K562 (cell line): ENCODE data around the gene MBD4. TPM values are rescaled to one million over a fixed set of nuclear protein-coding genes. Genes with fewer than 3 reads are reported as not detected.

Experiments used
- ATAC-seq: fragments of 200-7000 bp; cut with Tn5 transposase; 3 replicates; pipeline ENCODE4 v1.9.1; 2020; ENCODE audit warnings: moderate library complexity
- BruUV-seq: library from RNA; stranded (reverse); fragments of 400-500 nt; replicated peaks from 2 replicates; lab custom pipeline; 2021; lab: Mats Ljungman, UMichigan
- CTCF ChIA-PET: fragments of 300-600 bp; formaldehyde crosslinking; extraction: SDS; loops from one replicate; lab custom pipeline; 2021; ENCODE audit warnings: low intra/inter-chr PET ratio; lab: Yijun Ruan, JAX
- POLR2A ChIA-PET: fragments of 300-600, 350-650 bp; sonication (Branson Sonifier 250); formaldehyde crosslinking; extraction: SDS; loops from one replicate; lab custom pipeline; 2021; ENCODE audit warnings: antibody characterized with exemption, inconsistent platforms; lab: Yijun Ruan, JAX
- DNase-seq, 4 experiments: peaks; one replicate each; pipeline versions ENCODE4 v3.0.0 to v3.0.0-alpha.2; 2011 to 2018; ENCODE audit warnings: low spot score in 3 of 4, mixed read lengths in 3 of 4; ENCODE audit errors: extremely low read depth in 1 of 4
- FAIRE-seq: peaks from 2 replicates; lab custom pipeline; 2011; peaks lifted over from hg19 to GRCh38; lab: Jason Lieb, UNC
- H2AFZ ChIP-seq: 2 replicates; pipeline ENCODE4 v1.6.0; 2011; ENCODE audit warnings: low read depth, low read length, control low read depth, inconsistent platforms
- H3K27ac ChIP-seq: fragments of 200-600 bp; 3 replicates; pipeline ENCODE4 v1.8.0; 2011; ENCODE audit warnings: low read depth, mild to moderate bottlenecking, control low read depth, inconsistent platforms, low read length, moderate library complexity, mixed read lengths; ENCODE audit errors: extremely low read depth
- H3K27me3 ChIP-seq, 2 experiments: fragments of 300-600 bp in 1 of 2; 2 replicates in 1 of 2; 3 replicates in 1 of 2; pipeline versions ENCODE4 v1.6.0 to v1.8.0; 2011; ENCODE audit warnings: inconsistent platforms in 2 of 2, low read length in 2 of 2, mild to moderate bottlenecking in 1 of 2, mixed read lengths in 1 of 2, moderate library complexity in 1 of 2; ENCODE audit not compliant: control insufficient read depth in 2 of 2, insufficient read depth in 2 of 2
- H3K36me3 ChIP-seq: fragments of 300-600 bp; 3 replicates; pipeline ENCODE4 v1.8.0; 2011; ENCODE audit warnings: mild to moderate bottlenecking, low read length, inconsistent platforms; ENCODE audit not compliant: control insufficient read depth, insufficient read depth
- H3K4me1 ChIP-seq, 2 experiments: fragments of 200-600 bp in 1 of 2; replicated peaks in 1 of 2; 2 replicates in 1 of 2; 3 replicates in 1 of 2; pipeline versions ENCODE4 v1.5.1 to v1.8.0; 2011; ENCODE audit warnings: inconsistent platforms in 2 of 2, low read length in 2 of 2, mild to moderate bottlenecking in 1 of 2, mixed read lengths in 1 of 2, moderate library complexity in 1 of 2; ENCODE audit not compliant: control insufficient read depth in 2 of 2, insufficient read depth in 2 of 2
- H3K4me2 ChIP-seq: 2 replicates; pipeline ENCODE4 v1.6.1; 2011; ENCODE audit warnings: low read length, control low read depth, inconsistent platforms, mixed read lengths; ENCODE audit not compliant: insufficient read depth
- H3K4me3 ChIP-seq: fragments of 200-600 bp; sonication (generic), shearing (Covaris generic); 2 replicates; pipeline ENCODE4 v1.5.1; 2016; ENCODE audit warnings: control low read depth, inconsistent platforms
- H3K79me2 ChIP-seq: fragments of 200-600 bp; 3 replicates; pipeline ENCODE4 v1.8.0; 2011; ENCODE audit warnings: low read length, inconsistent platforms; ENCODE audit not compliant: control insufficient read depth, insufficient read depth
- H3K9ac ChIP-seq, 2 experiments: 2 replicates each; pipeline versions ENCODE4 v1.6.0 to v1.6.1; 2011; ENCODE audit warnings: low read depth in 2 of 2, low read length in 2 of 2, control low read depth in 1 of 2, inconsistent platforms in 1 of 2, mild to moderate bottlenecking in 1 of 2, mixed read lengths in 1 of 2; ENCODE audit not compliant: insufficient read depth in 1 of 2
- H3K9me1 ChIP-seq: one replicate; pipeline ENCODE4 v1.6.0; 2011; ENCODE audit warnings: inconsistent platforms, mild to moderate bottlenecking, low read length, moderate library complexity; ENCODE audit not compliant: control insufficient read depth, insufficient read depth
- H3K9me3 ChIP-seq: replicated peaks from 2 replicates; pipeline ENCODE4 v1.5.1; 2011; ENCODE audit warnings: low read depth, low read length, inconsistent platforms; ENCODE audit not compliant: control insufficient read depth, insufficient read depth
- H4K20me1 ChIP-seq: replicated peaks from 2 replicates; pipeline ENCODE4 v1.6.1; 2011; ENCODE audit warnings: low read length, inconsistent platforms, mixed read lengths; ENCODE audit not compliant: control insufficient read depth, insufficient read depth
- CBX3 ChIP-seq, 2 experiments: IDR thresholded peaks; 1 replicate in 1 of 2; 2 replicates in 1 of 2; pipeline ENCODE4 v1.6.1; 2012; ENCODE audit warnings: inconsistent platforms in 2 of 2, low read length in 2 of 2, borderline replicate concordance in 1 of 2, control low read depth in 1 of 2
- CTCF ChIP-seq, 3 experiments: IDR thresholded peaks in 2 of 3; conservative IDR thresholded peaks in 1 of 3; 2 replicates each; pipeline ENCODE4 v1.5.1; 2011 to 2012; ENCODE audit warnings: low read length in 3 of 3, mild to moderate bottlenecking in 3 of 3, control low read depth in 2 of 3, improper control_type of control experiment in 1 of 3, inconsistent platforms in 1 of 3, low read depth in 1 of 3, mixed read lengths in 1 of 3, moderate library complexity in 1 of 3; ENCODE audit not compliant: insufficient read depth in 2 of 3
- EP400 ChIP-seq: fragments of 450-650 bp; IDR thresholded peaks from 2 replicates; pipeline ENCODE4 v1.6.1; 2017; ENCODE audit warnings: antibody characterized with exemption, mild to moderate bottlenecking, moderate library complexity
- IRF1 ChIP-seq: sonication (generic); formaldehyde crosslinking; IDR thresholded peaks from 2 replicates; pipeline ENCODE4 v1.8.0; 2022; ENCODE audit warnings: missing genetic modification reagents, mild to moderate bottlenecking, borderline replicate concordance
- NCOA4 ChIP-seq: fragments of 450-650 bp; IDR thresholded peaks from 2 replicates; pipeline ENCODE4 v1.6.1; 2018; ENCODE audit warnings: mild to moderate bottlenecking; ENCODE audit not compliant: partially characterized antibody
- NELFE ChIP-seq: IDR thresholded peaks from 2 replicates; pipeline ENCODE4 v1.6.1; 2011; ENCODE audit warnings: mild to moderate bottlenecking; ENCODE audit not compliant: insufficient read depth, insufficient read length
- NONO ChIP-seq, 2 experiments: fragments of 200-400 bp in 1 of 2; fragments of 450-650 bp in 1 of 2; formaldehyde crosslinking in 1 of 2; IDR thresholded peaks; 2 replicates each; pipeline ENCODE4 v1.6.1; 2017; ENCODE audit warnings: low read depth in 2 of 2, mild to moderate bottlenecking in 2 of 2, moderate library complexity in 2 of 2, low read length in 1 of 2
- PKNOX1 ChIP-seq: fragments of 450-650 bp; IDR thresholded peaks from 2 replicates; pipeline ENCODE4 v1.6.1; 2016
- RAD21 ChIP-seq, 2 experiments: fragments of 250-450 bp in 1 of 2; fragments of 450-650 bp in 1 of 2; sonication (Bioruptor Pico) in 1 of 2; formaldehyde crosslinking in 1 of 2; IDR thresholded peaks in 1 of 2; conservative IDR thresholded peaks in 1 of 2; 2 replicates each; pipeline versions ENCODE4 v1.4.0 to v1.8.0; 2020 to 2022; ENCODE audit warnings: mild to moderate bottlenecking in 2 of 2, moderate library complexity in 1 of 2
- RFX7 ChIP-seq: fragments of 250-450 bp; sonication (Bioruptor Pico); IDR thresholded peaks from 2 replicates; pipeline ENCODE4 v1.5.1; 2021; ENCODE audit warnings: mild to moderate bottlenecking
- SAFB ChIP-seq: fragments of 200-400 bp; formaldehyde crosslinking; IDR thresholded peaks from 2 replicates; pipeline ENCODE4 v1.6.1; 2017; ENCODE audit warnings: low read depth, low read length, borderline replicate concordance
- SRF ChIP-seq, 2 experiments: fragments of 250-450, 450-650 bp in 1 of 2; sonication (Bioruptor Pico) in 1 of 2; sonication (generic) in 1 of 2; formaldehyde crosslinking; IDR thresholded peaks; 2 replicates each; pipeline versions ENCODE4 v1.5.0 to v1.5.1; 2020 to 2022; ENCODE audit warnings: mild to moderate bottlenecking in 1 of 2, missing genetic modification reagents in 1 of 2
- STAG1 ChIP-seq: sonication (generic); formaldehyde crosslinking; IDR thresholded peaks from 2 replicates; pipeline ENCODE4 v1.5.0; 2020; ENCODE audit warnings: missing genetic modification reagents, borderline replicate concordance
- TAF7 ChIP-seq: fragments of 450-650 bp; IDR thresholded peaks from 2 replicates; pipeline ENCODE4 v1.6.1; 2016; ENCODE audit warnings: missing genetic modification characterization, missing compliant biosample characterization
- ZKSCAN8 ChIP-seq: fragments of 200-800 bp; sonication (Bioruptor generic); IDR thresholded peaks from 2 replicates; pipeline ENCODE4 v1.6.1; 2016; ENCODE audit warnings: missing genetic modification characterization, missing compliant biosample characterization
- WGBS: fragments of 100-300 bp; shearing (Covaris generic); methylation state at CpG from one replicate; pipeline ENCODE4 v1.1.6; 2016; ENCODE audit warnings: low coverage, mixed read lengths; ENCODE audit not compliant: insufficient coverage; ENCODE audit errors: missing lambda C conversion rate; 5-methylcytosine and 5-hydroxymethylcytosine counted together
- in situ Hi-C: fragments of 300-500 bp; cut with MboI; formaldehyde crosslinking; loops from 4 replicates; pipeline ENCODE4 v1.15.0; 2018; ENCODE audit warnings: inconsistent platforms, mixed read lengths
- intact Hi-C: fragments of 100-400 bp; cut with micrococcal nuclease; formaldehyde crosslinking; loops from 2 replicates; pipeline ENCODE4 v1.14.2; 2022
- polyA plus RNA-seq, 8 experiments: library from polyadenylated mRNA; depleted of rRNA in 4 of 8; stranded (reverse) in 5 of 8; unstranded in 3 of 8; fragments of >200 nt; fragmentation: Nextera tagmentation in 2 of 8; fragmentation: Illumina TruSeq in 1 of 8; extraction: Ambion mirVana in 2 of 8; extraction: Trizol in 1 of 8; gene quantifications; 2 replicates each; pipeline versions ENCODE4 v1.2.1 to v1.2.3, GENCODE V29; 2011 to 2014; ENCODE audit warnings: inconsistent platforms in 1 of 8, missing spikeins in 1 of 8
- total RNA-seq, 7 experiments: library from RNA; depleted of rRNA in 6 of 7; stranded (reverse); fragments of >200 nt in 6 of 7; fragmentation: Illumina TruSeq in 2 of 7; extraction: Trizol in 2 of 7; gene quantifications; 2 replicates each; pipeline versions ENCODE4 v1.2.1 to v1.2.3, GENCODE V29; 2011 to 2021; ENCODE audit warnings: low replicate concordance in 1 of 7

MBD4 gene
- total and polyA plus RNA-seq, 9 of the 15 experiments (the other 6 are each of a cell fraction or from before 2014, with no cell fraction given): 13.3 to 63.9 (median 39.0) TPM

DNA sequence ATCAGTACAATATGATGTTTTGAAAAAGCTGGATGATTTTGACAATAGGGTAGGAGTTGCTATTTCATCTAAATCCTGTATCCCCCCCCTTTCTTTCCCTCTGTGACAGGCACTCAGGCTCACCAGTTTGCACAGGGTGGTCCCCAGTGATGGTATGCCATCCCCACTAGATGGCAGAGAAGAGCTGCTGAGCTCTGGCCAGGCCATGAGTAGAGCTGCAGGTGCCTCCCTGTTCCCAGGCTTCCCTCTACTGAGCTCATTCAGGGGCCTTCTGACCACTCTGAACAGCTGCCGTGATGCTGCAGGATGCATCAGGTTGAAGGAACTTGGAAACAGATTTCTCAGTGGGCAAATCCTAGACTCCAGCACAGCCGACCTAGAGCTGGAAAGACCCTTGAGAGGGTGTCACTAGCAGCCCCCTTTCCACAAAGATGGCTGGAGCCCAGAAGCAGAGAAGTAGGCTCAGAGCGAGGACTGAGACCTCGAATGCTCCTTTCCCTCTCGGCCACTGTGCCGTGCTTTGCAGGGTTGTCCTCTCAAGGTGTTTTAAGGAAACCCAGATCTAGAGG, 56.4 kb downstream of the MBD4 start:
- in situ Hi-C loops: loop anchor here (25.0 kb wide), 1 partner anchor 429 kb away; no protein-coding TSS in a partner anchor
- Histone ChIP-seq H3K4me3 (no peak overlapping the region), H3K9ac (no peak overlapping the region), H3K9me1 (no peaks in the 10 kb centered on the region), H4K20me1 (no peaks in the 10 kb centered on the region), H2AFZ (no peak overlapping the region), H3K4me2 (no peak overlapping the region), H3K79me2 (no peaks in the 10 kb centered on the region), H3K27me3 (no peaks in the 10 kb centered on the region), H3K27ac (no peak overlapping the region), H3K4me1 (peaks cover 0 to 2% of the 10 kb centered on the region in 2 experiments; a peak in 3 of 5 replicates), H3K9me3 (no peaks in the 10 kb centered on the region), H3K36me3 (peaks cover 16% of the 10 kb centered on the region; the same call in 1 of the 3 replicates)
- whole genome bisulfite sequencing: 24% methylated on average over 4 of the region's 6 CpGs
- no TSS peak for BruUV-seq
- ATAC-seq (peak; percentile 96), FAIRE-seq (peak; percentile 87), DNase-seq (peak; percentile 66 to 76 (median 70))
- intact Hi-C loops: loop anchor here (2.0 to 10.0 kb wide), 5 partner anchors 54 to 551 kb away; partner anchors contain the start of genes MBD4 and PLXND1
- ChIA-PET POLR2A (interaction anchor here (0.6 to 1.2 kb wide), 4 partner anchors 31 to 571 kb away, joined by 3 to 6 read pairs (median 3); no protein-coding TSS in a partner anchor), CTCF (interaction anchor here (0.5 to 0.6 kb wide), 3 partner anchors 108 to 442 kb away, joined by 3 read pairs; no protein-coding TSS in a partner anchor)
- TF ChIP-seq IRF1 (CRISPR knock-in tag) (no peak), PKNOX1 (peak; percentile 10; the same call in 1 of the 2 replicates), NONO (IDR thresholded peaks at IDR 0.05; ENCODE audit: low read depth in 2 of 2, low read length in 1 of 2) (no peak), RAD21 (CRISPR knock-in tag; conservative IDR thresholded peaks at IDR 0.05 in 1 of 2, IDR thresholded peaks at IDR 0.05 in 1 of 2) (peak; percentile 64 to 80; a peak in 3 of 4 replicates), CTCF (IDR thresholded peaks at IDR 0.05 in 2 of 3, conservative IDR thresholded peaks at IDR 0.05 in 1 of 3; ENCODE audit: insufficient read depth in 2 of 3, low read depth in 1 of 3, low read length in 3 of 3) (peak; percentile 75 to 80 (median 79)), EP400 (no peak), SRF (CRISPR knock-in tag; IDR thresholded peaks at IDR 0.05) (peak in 1 of 2 experiments; percentile 26; a peak in 1 of 4 replicates), CBX3 (IDR thresholded peaks at IDR 0.05; ENCODE audit: borderline replicate concordance in 1 of 2, low read length in 2 of 2) (no peak), NELFE (no peak), ZKSCAN8 (no peak), STAG1 (CRISPR knock-in tag) (peak; percentile 82), TAF7 (tag) (no peak), NCOA4 (no peak), SAFB (no peak), RFX7 (no peak)
